GM12878 (cell line): ENCODE data around the gene RHAG. TPM values are rescaled to one million over a fixed set of nuclear protein-coding genes. Genes with fewer than 3 reads are reported as not detected.

Experiments
- ATAC-seq: fragments of 200-7000 bp; cut with Tn5 transposase; 3 replicates; pipeline ENCODE4 v1.9.1; 2020; ENCODE audit warnings: mild to moderate bottlenecking, moderate library complexity
- BruUV-seq: library from RNA; stranded (reverse); fragments of 400-500 nt; replicated peaks from 2 replicates; lab custom pipeline; 2021; lab: Mats Ljungman, UMichigan
- CTCF ChIA-PET: fragments of 300-600 bp; sonication (Branson Sonifier 250); formaldehyde crosslinking; extraction: SDS; loops from one replicate; lab custom pipeline; 2021; ENCODE audit warnings: inconsistent platforms; lab: Yijun Ruan, JAX
- POLR2A ChIA-PET: fragments of 350-600 bp; formaldehyde crosslinking; extraction: SDS; loops from one replicate; lab custom pipeline; 2021; ENCODE audit warnings: inconsistent platforms; lab: Charles Lee
- RAD21 ChIA-PET: fragments of 300-600 bp; sonication (Branson Sonifier 250); formaldehyde crosslinking; loops from one replicate; lab custom pipeline; 2023; ENCODE audit warnings: antibody characterized with exemption; ENCODE audit not compliant: unreplicated experiment; lab: Charles Lee
- SMC1A ChIA-PET: fragments of 300-600 bp; sonication (Branson Sonifier 250); formaldehyde crosslinking; loops from one replicate; lab custom pipeline; 2023; ENCODE audit not compliant: unreplicated experiment, uncharacterized antibody; lab: Charles Lee
- DNase-seq: peaks from one replicate; pipeline ENCODE4 v3.0.0-alpha.2; 2011; ENCODE audit warnings: low read depth, low spot score
- FAIRE-seq: peaks from 3 replicates; lab custom pipeline; 2011; peaks lifted over from hg19 to GRCh38; lab: Jason Lieb, UNC
- H2AFZ ChIP-seq: 2 replicates; pipeline ENCODE4 v1.6.0; 2011; ENCODE audit warnings: low read depth, low read length, control low read depth; ENCODE audit not compliant: control insufficient read depth
- H3K27ac ChIP-seq: 2 replicates; pipeline ENCODE4 v1.5.1; 2011; ENCODE audit warnings: control low read depth; ENCODE audit not compliant: control insufficient read depth, insufficient read depth
- H3K27me3 ChIP-seq, 2 experiments: replicated peaks in 1 of 2; 2 replicates each; pipeline versions ENCODE4 v1.6.0 to v1.6.1; 2011; ENCODE audit warnings: low read length in 1 of 2; ENCODE audit not compliant: control insufficient read depth in 2 of 2, insufficient read depth in 2 of 2
- H3K36me3 ChIP-seq, 2 experiments: 2 replicates each; pipeline ENCODE4 v1.5.1; 2011; ENCODE audit warnings: low read length in 1 of 2; ENCODE audit not compliant: control insufficient read depth in 2 of 2, insufficient read depth in 2 of 2
- H3K4me1 ChIP-seq: 2 replicates; pipeline ENCODE4 v1.6.1; 2011; ENCODE audit warnings: mild to moderate bottlenecking, low read length, moderate library complexity, mixed read lengths; ENCODE audit not compliant: control insufficient read depth, insufficient read depth
- H3K4me2 ChIP-seq: 2 replicates; pipeline ENCODE4 v1.6.0; 2011; ENCODE audit warnings: control low read depth; ENCODE audit not compliant: control insufficient read depth, insufficient read depth
- H3K4me3 ChIP-seq: fragments of 200-600 bp; sonication (generic); 2 replicates; pipeline ENCODE4 v1.5.1; 2016
- H3K79me2 ChIP-seq: 2 replicates; pipeline ENCODE4 v1.6.0; 2011; ENCODE audit warnings: low read length; ENCODE audit not compliant: control insufficient read depth, insufficient read depth
- H3K9ac ChIP-seq: 2 replicates; pipeline ENCODE4 v1.8.0; 2011; ENCODE audit warnings: low read length, control low read depth, mixed read lengths; ENCODE audit not compliant: control insufficient read depth, insufficient read depth
- H3K9me3 ChIP-seq: replicated peaks from 3 replicates; pipeline ENCODE4 v1.5.1; 2011; ENCODE audit warnings: mild to moderate bottlenecking, low read length; ENCODE audit not compliant: control insufficient read depth, insufficient read depth
- H4K20me1 ChIP-seq: 2 replicates; pipeline ENCODE4 v1.6.0; 2011; ENCODE audit not compliant: control insufficient read depth, insufficient read depth
- BHLHE40 ChIP-seq, 2 experiments: fragments of 450-650 bp in 1 of 2; IDR thresholded peaks; 2 replicates each; pipeline ENCODE4 v1.6.1; 2011 to 2017; ENCODE audit warnings: low read depth in 2 of 2, borderline replicate concordance in 1 of 2, improper control_type of control experiment in 1 of 2, low read length in 1 of 2, mild to moderate bottlenecking in 1 of 2
- BRCA1 ChIP-seq: IDR thresholded peaks from 2 replicates; pipeline ENCODE4 v1.6.1; 2011; ENCODE audit warnings: low read depth, low read length, improper control_type of control experiment
- ETV6 ChIP-seq, 2 experiments: fragments of 450-650 bp in 1 of 2; IDR thresholded peaks in 1 of 2; conservative IDR thresholded peaks in 1 of 2; 2 replicates each; pipeline ENCODE4 v1.6.1; 2014; ENCODE audit warnings: antibody characterized with exemption in 1 of 2, borderline replicate concordance in 1 of 2, low read depth in 1 of 2, mild to moderate bottlenecking in 1 of 2, moderate library complexity in 1 of 2
- EZH2 ChIP-seq: IDR thresholded peaks from 2 replicates; pipeline ENCODE4 v1.6.1; 2012; ENCODE audit warnings: low read depth, mild to moderate bottlenecking, control low read depth, inconsistent platforms, low read length, borderline replicate concordance; ENCODE audit not compliant: control insufficient read depth
- FOS ChIP-seq: IDR thresholded peaks from 3 replicates; pipeline ENCODE4 v1.6.1; 2011; ENCODE audit warnings: borderline replicate concordance; ENCODE audit not compliant: insufficient read length; ENCODE audit errors: extremely low read depth
- HDAC2 ChIP-seq: fragments of 200-600 bp; sonication (generic); IDR thresholded peaks from 2 replicates; pipeline ENCODE4 v1.6.1; 2017
- NR2C2 ChIP-seq: IDR thresholded peaks from 2 replicates; pipeline ENCODE4 v1.6.1; 2011; ENCODE audit warnings: borderline replicate concordance, low read depth; ENCODE audit not compliant: control insufficient read depth, insufficient read length
- YBX1 ChIP-seq: fragments of 450-650 bp; IDR thresholded peaks from 2 replicates; pipeline ENCODE4 v1.6.1; 2016; ENCODE audit warnings: antibody characterized with exemption
- WGBS: methylation state at CpG from one replicate; pipeline ENCODE4 v1.1.6; 2016; ENCODE audit warnings: low lambda C conversion rate; ENCODE audit not compliant: insufficient replicate concordance, insufficient coverage; ENCODE audit errors: missing lambda C conversion rate; 5-methylcytosine and 5-hydroxymethylcytosine counted together
- in situ Hi-C: fragments of 300-500 bp; cut with MboI; formaldehyde crosslinking; loops from 9 replicates; pipeline ENCODE4 v1.14.3; 2018; ENCODE audit warnings: mixed read lengths
- intact Hi-C: fragments of 100-400 bp; cut with micrococcal nuclease; formaldehyde crosslinking; loops from one replicate; pipeline ENCODE4 v1.14.2; 2022; ENCODE audit not compliant: unreplicated experiment
- polyA plus RNA-seq, 11 experiments: library from polyadenylated mRNA; depleted of rRNA in 4 of 11; unstranded in 6 of 11; stranded (reverse) in 5 of 11; fragments of >200 nt; fragmentation: Nextera tagmentation in 4 of 11; fragmentation: Illumina TruSeq in 1 of 11; extraction: Ambion mirVana in 4 of 11; extraction: Trizol in 1 of 11; gene quantifications; 1 replicate in 1 of 11; 2 replicates in 10 of 11; pipeline versions ENCODE4 v1.2.1 to v1.2.3, GENCODE V29; 2011 to 2016; ENCODE audit warnings: inconsistent platforms in 2 of 11, missing spikeins in 2 of 11, low read depth in 1 of 11
- total RNA-seq, 4 experiments: library from RNA; depleted of rRNA in 3 of 4; stranded (reverse); fragments of >200 nt in 3 of 4; fragmentation: Illumina TruSeq in 1 of 4; extraction: Trizol in 1 of 4; gene quantifications; 2 replicates each; pipeline versions ENCODE4 v1.2.1 to v1.2.3, GENCODE V29; 2013 to 2021
- TF ChIP-seq, protein P1 (sequence below): IDR thresholded peaks from 2 replicates; pipeline ENCODE4 v1.6.1; 2012; ENCODE audit warnings: low read depth, low read length, improper control_type of control experiment
- TF ChIP-seq, protein P2 (sequence below): IDR thresholded peaks from 2 replicates; pipeline ENCODE4 v1.6.1; 2011; ENCODE audit warnings: low read depth, low read length, improper control_type of control experiment, borderline replicate concordance
- TF ChIP-seq, protein P3 (sequence below): fragments of 450-650 bp; IDR thresholded peaks from 2 replicates; pipeline ENCODE4 v1.6.1; 2017; ENCODE audit warnings: mild to moderate bottlenecking, moderate library complexity

The RHAG gene
- total and polyA plus RNA-seq, 10 of the 15 experiments (the other 5 are each of a cell fraction or from before 2014, with no cell fraction given): 0.06 to 0.18 (median 0.10) TPM; not detected in 6

DNA sequence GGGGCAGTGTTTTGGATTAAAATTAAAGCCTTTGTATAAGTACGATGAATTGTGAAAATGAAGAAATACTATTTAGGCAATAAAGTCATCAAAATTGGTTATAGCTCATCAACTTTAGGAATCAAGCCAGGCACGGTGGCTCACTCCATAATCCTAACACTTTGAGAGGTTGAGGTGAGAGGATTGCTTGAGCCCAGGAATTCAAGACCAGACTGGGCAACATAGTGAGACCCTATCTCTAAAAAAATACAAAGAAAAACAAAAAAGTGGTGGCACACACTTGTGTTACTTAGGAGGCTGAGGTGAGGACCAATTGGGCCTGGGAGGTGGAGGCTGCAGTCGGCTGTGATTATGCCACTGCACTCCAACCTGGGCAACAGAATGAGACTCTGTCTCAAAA lies 8.5 kb upstream of the RHAG start:
- in situ Hi-C loops (no loop called here), intact Hi-C loops (no loop called here)
- H3K4me1 ChIP-seq: no peaks in the 10 kb centered on the region
- no peak overlapping the region for H3K27ac ChIP-seq
- H3K27me3 ChIP-seq: no peaks in the 10 kb centered on the region; a peak in 1 of 4 replicates
- SMC1A ChIA-PET: no interaction called here
- 0% methylated on average over 3 of the region's 3 CpGs for WGBS
- ATAC-seq (no peak), FAIRE-seq (no peak), DNase-seq (no peak)
- no peaks in the 10 kb centered on the region for H4K20me1 ChIP-seq
- no TSS peak for BruUV-seq
- no peak overlapping the region for H3K9ac ChIP-seq
- no peaks in the 10 kb centered on the region for H3K79me2 ChIP-seq
- CTCF ChIA-PET: no interaction called here
- no peaks in the 10 kb centered on the region for H3K36me3 ChIP-seq
- H2AFZ ChIP-seq: no peak overlapping the region
- POLR2A ChIA-PET: no interaction called here
- RAD21 ChIA-PET: no interaction called here
- H3K4me3 ChIP-seq: no peak overlapping the region
- H3K4me2 ChIP-seq: no peak overlapping the region
- H3K9me3 ChIP-seq: no peaks in the 10 kb centered on the region
- no peak for TF ChIP-seq HDAC2
- TF ChIP-seq NR2C2: no peak
- TF ChIP-seq, protein P1, sequence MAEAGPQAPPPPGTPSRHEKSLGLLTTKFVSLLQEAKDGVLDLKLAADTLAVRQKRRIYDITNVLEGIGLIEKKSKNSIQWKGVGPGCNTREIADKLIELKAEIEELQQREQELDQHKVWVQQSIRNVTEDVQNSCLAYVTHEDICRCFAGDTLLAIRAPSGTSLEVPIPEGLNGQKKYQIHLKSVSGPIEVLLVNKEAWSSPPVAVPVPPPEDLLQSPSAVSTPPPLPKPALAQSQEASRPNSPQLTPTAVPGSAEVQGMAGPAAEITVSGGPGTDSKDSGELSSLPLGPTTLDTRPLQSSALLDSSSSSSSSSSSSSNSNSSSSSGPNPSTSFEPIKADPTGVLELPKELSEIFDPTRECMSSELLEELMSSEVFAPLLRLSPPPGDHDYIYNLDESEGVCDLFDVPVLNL: no peak
- no peak for TF ChIP-seq EZH2
- no peak for TF ChIP-seq ETV6 (conservative IDR thresholded peaks at IDR 0.05 in 1 of 2, IDR thresholded peaks at IDR 0.05 in 1 of 2; ENCODE audit: borderline replicate concordance in 1 of 2, low read depth in 1 of 2)
- no peak for TF ChIP-seq FOS
- TF ChIP-seq YBX1: no peak
- TF ChIP-seq BRCA1: no peak
- TF ChIP-seq, protein P2, sequence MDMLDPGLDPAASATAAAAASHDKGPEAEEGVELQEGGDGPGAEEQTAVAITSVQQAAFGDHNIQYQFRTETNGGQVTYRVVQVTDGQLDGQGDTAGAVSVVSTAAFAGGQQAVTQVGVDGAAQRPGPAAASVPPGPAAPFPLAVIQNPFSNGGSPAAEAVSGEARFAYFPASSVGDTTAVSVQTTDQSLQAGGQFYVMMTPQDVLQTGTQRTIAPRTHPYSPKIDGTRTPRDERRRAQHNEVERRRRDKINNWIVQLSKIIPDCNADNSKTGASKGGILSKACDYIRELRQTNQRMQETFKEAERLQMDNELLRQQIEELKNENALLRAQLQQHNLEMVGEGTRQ: no peak
- TF ChIP-seq BHLHE40 (IDR thresholded peaks at IDR 0.05; ENCODE audit: borderline replicate concordance in 1 of 2, low read depth in 2 of 2, low read length in 1 of 2): no peak
- TF ChIP-seq, protein P3, sequence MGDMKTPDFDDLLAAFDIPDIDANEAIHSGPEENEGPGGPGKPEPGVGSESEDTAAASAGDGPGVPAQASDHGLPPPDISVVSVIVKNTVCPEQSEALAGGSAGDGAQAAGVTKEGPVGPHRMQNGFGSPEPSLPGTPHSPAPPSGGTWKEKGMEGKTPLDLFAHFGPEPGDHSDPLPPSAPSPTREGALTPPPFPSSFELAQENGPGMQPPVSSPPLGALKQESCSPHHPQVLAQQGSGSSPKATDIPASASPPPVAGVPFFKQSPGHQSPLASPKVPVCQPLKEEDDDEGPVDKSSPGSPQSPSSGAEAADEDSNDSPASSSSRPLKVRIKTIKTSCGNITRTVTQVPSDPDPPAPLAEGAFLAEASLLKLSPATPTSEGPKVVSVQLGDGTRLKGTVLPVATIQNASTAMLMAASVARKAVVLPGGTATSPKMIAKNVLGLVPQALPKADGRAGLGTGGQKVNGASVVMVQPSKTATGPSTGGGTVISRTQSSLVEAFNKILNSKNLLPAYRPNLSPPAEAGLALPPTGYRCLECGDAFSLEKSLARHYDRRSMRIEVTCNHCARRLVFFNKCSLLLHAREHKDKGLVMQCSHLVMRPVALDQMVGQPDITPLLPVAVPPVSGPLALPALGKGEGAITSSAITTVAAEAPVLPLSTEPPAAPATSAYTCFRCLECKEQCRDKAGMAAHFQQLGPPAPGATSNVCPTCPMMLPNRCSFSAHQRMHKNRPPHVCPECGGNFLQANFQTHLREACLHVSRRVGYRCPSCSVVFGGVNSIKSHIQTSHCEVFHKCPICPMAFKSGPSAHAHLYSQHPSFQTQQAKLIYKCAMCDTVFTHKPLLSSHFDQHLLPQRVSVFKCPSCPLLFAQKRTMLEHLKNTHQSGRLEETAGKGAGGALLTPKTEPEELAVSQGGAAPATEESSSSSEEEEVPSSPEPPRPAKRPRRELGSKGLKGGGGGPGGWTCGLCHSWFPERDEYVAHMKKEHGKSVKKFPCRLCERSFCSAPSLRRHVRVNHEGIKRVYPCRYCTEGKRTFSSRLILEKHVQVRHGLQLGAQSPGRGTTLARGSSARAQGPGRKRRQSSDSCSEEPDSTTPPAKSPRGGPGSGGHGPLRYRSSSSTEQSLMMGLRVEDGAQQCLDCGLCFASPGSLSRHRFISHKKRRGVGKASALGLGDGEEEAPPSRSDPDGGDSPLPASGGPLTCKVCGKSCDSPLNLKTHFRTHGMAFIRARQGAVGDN: no peak
- TF ChIP-seq, all 136 proteins: peak for 0
